ENCODE measurements around the gene SRSF9. TPM values are rescaled to one million over a fixed set of nuclear protein-coding genes. Genes with fewer than 3 reads are reported as not detected.
A peak's percentile ranks its signal among the peaks of the same experiment; 100 is the strongest.

Gene SRSF9
- total and polyA plus RNA-seq, 2 of the 13 experiments (the other 11 are each of a cell fraction or from before 2014, with no cell fraction given) = 125 to 144 TPM

GRCh38 chr12:120495186-120495730 lies 25.7 kb upstream of the SRSF9 start:
- ATAC-seq (peak; percentile 11), FAIRE-seq (no peak), DNase-seq (ENCODE audit: low spot score) (no peak)
- ChIA-PET POLR2A (interaction anchor here (1.0 to 2.8 kb wide), 11 partner anchors 9 to 267 kb away, joined by 3 to 30 read pairs (median 7); partner anchors contain the start of genes COQ5, POP5, RNU4-1 and RNU4-2), CTCF (ENCODE audit: low intra/inter-chr PET ratio, low total read pairs) (no interaction called here)
- Histone ChIP-seq H3K9me3 (ENCODE audit: low read length) (no peaks in the 10 kb centered on the region), H3K4me3 (replicated peaks in 1 of 3; ENCODE audit: insufficient read depth in 1 of 3, low read depth in 2 of 3, low read length in 3 of 3) (peak overlapping the region; percentile 79 to 100 (median 95)), H3K27me3 (ENCODE audit: control insufficient read depth in 1 of 2, insufficient read depth in 2 of 2, low read length in 2 of 2) (no peaks in the 10 kb centered on the region; a peak in 1 of 5 replicates), H3K79me2 (ENCODE audit: insufficient read depth, low read length) (peaks cover 27% of the 10 kb centered on the region), H3K36me3 (replicated peaks in 1 of 2; ENCODE audit: control insufficient read depth in 1 of 2, insufficient read depth in 2 of 2, low read length in 2 of 2) (peaks cover 3 to 9% of the 10 kb centered on the region in 2 experiments; a peak in 3 of 5 replicates), H4K20me1 (ENCODE audit: insufficient read depth, low read length) (peaks cover 10% of the 10 kb centered on the region), H3K27ac (ENCODE audit: extremely low read length, insufficient read depth, low read length) (peak overlapping the region; percentile 44), H3K9ac (ENCODE audit: insufficient read depth, low read depth, low read length) (peak overlapping the region; percentile 79), H3K4me2 (ENCODE audit: low read depth, low read length) (peak overlapping the region; percentile 98), H3K4me1 (ENCODE audit: insufficient read depth, low read length) (peaks cover 28% of the 10 kb centered on the region), H2AFZ (ENCODE audit: low read length) (no peak overlapping the region)
- 6% methylated on average over 11 of the region's 17 CpGs for WGBS (ENCODE audit: low lambda C conversion rate)
- intact Hi-C loops (cut with micrococcal nuclease; ENCODE audit: unreplicated experiment) = loop anchor here (5.0 kb wide), 1 partner anchor 42 kb away; no protein-coding TSS in a partner anchor
- no TSS peak for BruUV-seq (replicated peaks)
- in situ Hi-C loops (cut with HindIII; ENCODE audit: extremely low pct_ligation_motif_present, low pct_unique_long_range_greater_than_20kb) = no loop called here
- no peak for TF ChIP-seq GPBP1L1 (CRISPR knock-in tag; IDR thresholded peaks at IDR 0.05)
- no peak for TF ChIP-seq ZNF589 (CRISPR knock-in tag; conservative IDR thresholded peaks at IDR 0.05)
- TF ChIP-seq ZSCAN20 (CRISPR knock-in tag; IDR thresholded peaks at IDR 0.05; ENCODE audit: borderline replicate concordance) = no peak
- TF ChIP-seq HDAC1 (CRISPR knock-in tag; IDR thresholded peaks at IDR 0.05) = no peak
- TF ChIP-seq BCLAF1 (IDR thresholded peaks at IDR 0.05) = no peak
- TF ChIP-seq FOXC1 (CRISPR knock-in tag; IDR thresholded peaks at IDR 0.05; ENCODE audit: borderline replicate concordance) = 0 out of 2 replicates have a peak, but pooled peaks have one; percentile 9
- no peak for TF ChIP-seq ZFP62 (CRISPR knock-in tag; IDR thresholded peaks at IDR 0.05)
- peak; percentile 36; the same call in 1 of the 2 replicates for TF ChIP-seq SKIL (CRISPR knock-in tag; IDR thresholded peaks at IDR 0.05; ENCODE audit: borderline replicate concordance)
- 0 out of 2 replicates have a peak, but pooled peaks have one; percentile 42 for TF ChIP-seq ZC3H13 (CRISPR knock-in tag; IDR thresholded peaks at IDR 0.05)
- no peak for TF ChIP-seq ZHX1 (CRISPR knock-in tag; IDR thresholded peaks at IDR 0.05; ENCODE audit: low read depth)

Data from HepG2 (cell line).